Calu3 (cell line): Measurements from ENCODE around the gene PREX1. TPM values are rescaled to one million over a fixed set of nuclear protein-coding genes. Genes with fewer than 3 reads are reported as not detected.

Experiments
- BruUV-seq: library from RNA; stranded (reverse); fragments of 400-500 nt; replicated peaks from 2 replicates; lab custom pipeline; 2021; lab: Mats Ljungman, UMichigan
- CTCF ChIA-PET: fragments of 300-600 bp; sonication (Branson Sonifier 250); formaldehyde crosslinking; loops from one replicate; lab custom pipeline; 2022; ENCODE audit warnings: antibody characterized with exemption; lab: Charles Lee
- DNase-seq: peaks from one replicate; pipeline ENCODE4 v3.0.0; 2022
- H3K27ac Mint-ChIP-seq: one replicate; pipeline ENCODE4 v1.8.0; 2022; ENCODE audit warnings: mixed read lengths; ENCODE audit not compliant: unreplicated experiment
- H3K27me3 Mint-ChIP-seq: one replicate; pipeline ENCODE4 v1.8.0; 2022; ENCODE audit warnings: mixed read lengths; ENCODE audit not compliant: unreplicated experiment
- H3K36me3 Mint-ChIP-seq: one replicate; pipeline ENCODE4 v1.8.0; 2022; ENCODE audit warnings: mild to moderate bottlenecking, moderate library complexity, mixed read lengths; ENCODE audit not compliant: insufficient read depth, unreplicated experiment
- H3K4me1 Mint-ChIP-seq: one replicate; pipeline ENCODE4 v1.8.0; 2022; ENCODE audit warnings: mild to moderate bottlenecking, low read depth, mixed read lengths; ENCODE audit not compliant: unreplicated experiment
- H3K4me3 Mint-ChIP-seq: one replicate; pipeline ENCODE4 v1.8.0; 2022; ENCODE audit warnings: mild to moderate bottlenecking, low read depth, moderate library complexity, mixed read lengths; ENCODE audit not compliant: unreplicated experiment
- H3K9me3 Mint-ChIP-seq: one replicate; pipeline ENCODE4 v1.8.0; 2022; ENCODE audit warnings: low read depth, mixed read lengths; ENCODE audit not compliant: unreplicated experiment
- intact Hi-C: fragments of 100-400 bp; cut with micrococcal nuclease; formaldehyde crosslinking; loops from one replicate; pipeline ENCODE4 v1.10.0; 2022; ENCODE audit not compliant: unreplicated experiment
- total RNA-seq: library from RNA; stranded (reverse); gene quantifications from 2 replicates; pipeline ENCODE4 v1.2.3, GENCODE V29; 2022
- TF ChIP-seq, protein P1 (sequence below): fragments of 200-600 bp; IDR thresholded peaks from one replicate; pipeline ENCODE4 v1.8.0; 2022; ENCODE audit warnings: antibody characterized with exemption; ENCODE audit not compliant: unreplicated experiment

The PREX1 gene
- total RNA-seq, 1 experiment from 2014 or later: 0.31 TPM

DNA sequence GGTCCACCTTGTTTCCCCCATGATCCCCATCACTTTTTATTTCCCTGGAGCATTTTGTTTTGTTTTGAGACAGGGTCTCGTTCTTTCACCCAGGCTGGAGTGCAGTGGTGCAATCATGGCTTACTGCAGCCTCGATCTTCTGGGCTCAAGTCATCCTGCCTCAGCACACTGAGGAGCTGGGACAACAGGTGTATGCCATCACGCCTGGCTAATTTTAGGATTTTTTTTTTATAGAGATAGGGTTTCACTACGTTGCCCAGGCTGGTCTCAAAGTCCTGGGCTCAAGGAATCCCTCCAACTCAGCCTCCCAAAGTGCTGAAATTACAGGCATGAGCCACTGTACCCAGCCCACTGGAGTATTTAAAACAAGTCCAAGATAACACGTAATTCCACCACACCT, 179.9 kb downstream of the PREX1 start:
- CTCF ChIA-PET: interaction anchor here (0.9 to 1.9 kb wide), 2 partner anchors 10 to 11 kb away, joined by 3 to 7 read pairs; no protein-coding TSS in a partner anchor

DNA sequence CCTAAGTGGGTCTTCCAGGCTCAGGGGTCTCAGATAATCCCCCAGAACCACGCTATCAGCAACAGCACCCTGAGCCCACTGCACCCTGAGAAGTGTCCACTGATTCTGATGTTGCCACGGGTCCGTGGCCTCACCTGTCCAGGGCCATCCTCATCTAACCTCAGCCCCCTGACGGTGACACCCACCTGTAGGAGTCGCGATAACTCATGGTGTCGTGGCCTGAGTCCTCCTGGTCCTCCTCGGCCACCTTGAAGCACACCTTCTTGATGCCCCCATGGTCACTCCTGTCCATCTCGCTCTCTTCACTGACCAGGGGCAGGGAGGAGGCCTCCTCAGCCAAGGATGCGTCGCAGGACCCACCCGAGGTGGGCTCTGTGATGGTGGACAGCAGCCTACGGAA, 182.1 kb downstream of the PREX1 start:
- intact Hi-C loops: no loop called here
- H3K27ac Mint-ChIP-seq: no peak overlapping the region
- BruUV-seq: no TSS peak
- TF ChIP-seq, protein P1, sequence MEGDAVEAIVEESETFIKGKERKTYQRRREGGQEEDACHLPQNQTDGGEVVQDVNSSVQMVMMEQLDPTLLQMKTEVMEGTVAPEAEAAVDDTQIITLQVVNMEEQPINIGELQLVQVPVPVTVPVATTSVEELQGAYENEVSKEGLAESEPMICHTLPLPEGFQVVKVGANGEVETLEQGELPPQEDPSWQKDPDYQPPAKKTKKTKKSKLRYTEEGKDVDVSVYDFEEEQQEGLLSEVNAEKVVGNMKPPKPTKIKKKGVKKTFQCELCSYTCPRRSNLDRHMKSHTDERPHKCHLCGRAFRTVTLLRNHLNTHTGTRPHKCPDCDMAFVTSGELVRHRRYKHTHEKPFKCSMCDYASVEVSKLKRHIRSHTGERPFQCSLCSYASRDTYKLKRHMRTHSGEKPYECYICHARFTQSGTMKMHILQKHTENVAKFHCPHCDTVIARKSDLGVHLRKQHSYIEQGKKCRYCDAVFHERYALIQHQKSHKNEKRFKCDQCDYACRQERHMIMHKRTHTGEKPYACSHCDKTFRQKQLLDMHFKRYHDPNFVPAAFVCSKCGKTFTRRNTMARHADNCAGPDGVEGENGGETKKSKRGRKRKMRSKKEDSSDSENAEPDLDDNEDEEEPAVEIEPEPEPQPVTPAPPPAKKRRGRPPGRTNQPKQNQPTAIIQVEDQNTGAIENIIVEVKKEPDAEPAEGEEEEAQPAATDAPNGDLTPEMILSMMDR: no peak
- H3K36me3 Mint-ChIP-seq: peaks cover 7% of the 10 kb centered on the region
- H3K4me3 Mint-ChIP-seq: no peak overlapping the region
- H3K9me3 Mint-ChIP-seq: no peaks in the 10 kb centered on the region
- DNase-seq: no peak
- peaks cover 44% of the 10 kb centered on the region for H3K27me3 Mint-ChIP-seq
- H3K4me1 Mint-ChIP-seq: peaks cover 11% of the 10 kb centered on the region
- CTCF ChIA-PET: no interaction called here

More for the DNA sequence above, 179.9 kb downstream of the PREX1 start:
- H3K4me3 Mint-ChIP-seq: no peak overlapping the region
- intact Hi-C loops: no loop called here
- BruUV-seq: no TSS peak
- H3K27me3 Mint-ChIP-seq: peaks cover 51% of the 10 kb centered on the region
- no peak overlapping the region for H3K27ac Mint-ChIP-seq
- TF ChIP-seq, protein P1: no peak
- H3K4me1 Mint-ChIP-seq: peaks cover 11% of the 10 kb centered on the region
- DNase-seq: no peak
- H3K36me3 Mint-ChIP-seq: peaks cover 7% of the 10 kb centered on the region
- H3K9me3 Mint-ChIP-seq: no peaks in the 10 kb centered on the region

DNA sequence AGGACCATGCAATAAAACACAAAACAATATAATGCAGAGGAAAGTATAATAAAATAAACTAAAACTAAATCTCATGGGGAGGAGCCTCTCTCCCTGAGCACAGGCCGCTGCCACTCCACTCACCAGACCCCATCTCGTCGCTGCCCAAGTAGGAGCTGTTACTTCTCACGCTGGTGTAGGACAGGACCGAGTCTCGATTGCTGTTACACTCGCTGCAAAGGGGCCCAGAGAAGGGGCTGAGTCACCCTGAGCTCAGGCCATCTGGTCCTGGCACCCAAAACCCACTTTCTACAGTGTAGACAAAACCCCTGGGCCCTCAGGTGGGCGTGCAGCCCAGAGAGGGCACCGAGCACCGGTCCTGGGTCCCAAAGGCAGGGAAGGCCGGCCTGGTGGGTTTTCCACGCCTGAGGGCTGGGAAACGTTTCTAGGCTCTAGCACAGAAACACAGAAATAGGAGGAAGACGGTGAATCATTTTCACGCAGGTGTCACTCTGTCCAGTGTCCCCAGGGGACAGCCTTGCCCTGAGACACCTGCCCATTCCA, 183.4 kb downstream of the PREX1 start:
- Mint-ChIP-seq H3K9me3 (no peaks in the 10 kb centered on the region), H3K4me3 (no peak overlapping the region), H3K4me1 (peaks cover 11% of the 10 kb centered on the region), H3K27me3 (peaks cover 51% of the 10 kb centered on the region), H3K36me3 (peaks cover 7% of the 10 kb centered on the region), H3K27ac (no peak overlapping the region)
- BruUV-seq: no TSS peak
- TF ChIP-seq, protein P1: no peak
- CTCF ChIA-PET: interaction anchor here (1.4 kb wide), 1 partner anchor 13 kb away, joined by 5 read pairs; no protein-coding TSS in a partner anchor
- intact Hi-C loops: no loop called here
- DNase-seq: no peak

DNA sequence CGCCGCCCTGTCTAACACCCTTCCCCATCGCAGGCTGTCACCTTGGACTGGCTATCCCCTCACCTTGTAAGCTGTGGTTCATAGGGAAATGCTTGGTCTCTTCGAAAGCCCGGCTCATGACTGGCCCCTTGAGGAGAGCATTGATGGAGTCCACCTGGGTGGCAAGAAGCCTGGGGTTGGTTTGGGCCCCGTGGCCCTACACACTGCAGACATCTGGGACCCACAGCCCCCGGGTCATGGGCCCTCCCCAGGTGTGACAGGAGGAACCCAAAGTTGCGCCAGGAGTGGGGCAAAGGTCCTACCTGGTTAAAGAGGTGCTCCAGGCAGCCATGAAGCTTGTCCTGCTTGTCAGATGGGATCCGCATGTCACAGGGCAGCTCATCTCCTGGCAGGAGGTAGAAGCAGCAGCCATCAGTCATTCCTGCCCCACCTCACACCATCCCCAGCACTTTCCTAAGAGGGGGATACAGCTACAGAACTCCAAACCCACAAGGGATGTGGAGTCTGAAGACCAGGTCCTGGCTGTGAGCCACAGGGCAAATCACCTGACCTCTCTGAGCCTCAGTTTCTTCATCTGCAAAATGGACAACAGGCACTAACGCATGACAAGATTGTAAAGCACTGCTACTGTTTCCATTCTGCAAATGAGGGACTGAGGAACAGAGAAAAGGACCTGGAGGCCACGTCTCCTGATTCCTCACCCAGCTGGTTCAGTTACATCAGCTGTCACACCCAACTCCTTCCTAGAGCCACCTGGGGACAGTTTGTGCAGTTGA, 185.5 kb downstream of the PREX1 start:
- TF ChIP-seq, protein P1: no peak
- no peak overlapping the region for H3K4me3 Mint-ChIP-seq
- no peak overlapping the region for H3K27ac Mint-ChIP-seq
- CTCF ChIA-PET: interaction anchor here (0.7 to 1.1 kb wide), 2 partner anchors 26 to 264 kb away, joined by 3 read pairs; no protein-coding TSS in a partner anchor
- intact Hi-C loops: no loop called here
- peaks cover 37% of the 10 kb centered on the region for H3K27me3 Mint-ChIP-seq
- H3K36me3 Mint-ChIP-seq: no peaks in the 10 kb centered on the region
- no peaks in the 10 kb centered on the region for H3K9me3 Mint-ChIP-seq
- no TSS peak for BruUV-seq
- no peak for DNase-seq
- H3K4me1 Mint-ChIP-seq: peaks cover 14% of the 10 kb centered on the region
